Measurements from ENCODE around the gene CDRT15. TPM values are rescaled to one million over a fixed set of nuclear protein-coding genes. Genes with fewer than 3 reads are reported as not detected.
"Not testable (repeated sequence)": the region's sequence is repeated elsewhere in the genome, so short reads cannot be mapped to it uniquely, and the experiment has no call there.

The CDRT15 gene
- total RNA-seq, 1 experiment from 2014 or later: not detected

DNA sequence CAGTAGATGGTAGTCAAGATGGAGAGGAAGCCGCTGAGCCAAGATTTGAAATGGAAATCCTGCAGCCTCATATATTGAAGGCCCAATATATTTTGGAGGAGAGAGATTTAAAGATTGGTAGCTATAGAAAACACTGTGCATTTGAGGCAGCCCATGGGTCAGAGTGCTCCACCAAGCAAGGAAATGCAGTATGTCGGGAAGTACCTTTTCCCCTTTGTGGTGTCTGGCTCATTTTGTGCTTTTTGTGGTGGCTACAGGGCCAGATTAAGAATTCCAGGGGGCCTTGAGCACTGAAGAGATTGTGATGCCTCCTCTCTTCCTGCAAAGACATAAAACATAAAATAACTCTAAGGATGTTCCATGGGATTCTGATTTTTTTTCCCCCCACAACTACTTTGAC, 39.6 kb downstream of the CDRT15 start:
- Histone ChIP-seq H3K36me3 (ENCODE audit: insufficient read depth, low read length, poor library complexity, severe bottlenecking) (no peaks in the 10 kb centered on the region), H3K27ac (ENCODE audit: low read depth, low read length, poor library complexity, severe bottlenecking) (no peak overlapping the region), H3K27me3 (replicated peaks; ENCODE audit: insufficient read depth, low read depth, low read length, poor library complexity) (no peaks in the 10 kb centered on the region), H3K4me3 (ENCODE audit: low read depth, low read length, poor library complexity, severe bottlenecking) (no peak overlapping the region), H3K9me3 (ENCODE audit: low read depth, low read length, poor library complexity, severe bottlenecking) (no peaks in the 10 kb centered on the region), H3K4me1 (ENCODE audit: insufficient read depth, low read length, poor library complexity, severe bottlenecking) (peaks cover 13% of the 10 kb centered on the region)
- no peak for TF ChIP-seq EZH2 (IDR thresholded peaks at IDR 0.05; ENCODE audit: borderline replicate concordance, low read depth, low read length, poor library complexity, severe bottlenecking)
- no peak for TF ChIP-seq CTCF (conservative IDR thresholded peaks at IDR 0.05; ENCODE audit: low read depth, low read length)
- DNase-seq (ENCODE audit: low spot score): no peak
- intact Hi-C loops (cut with micrococcal nuclease; ENCODE audit: unreplicated experiment): no loop called here
- CTCF ChIA-PET: no interaction called here
- no TSS peak for BruUV-seq (replicated peaks)
- POLR2A ChIA-PET (ENCODE audit: low non-redundant PET): no interaction called here

DNA sequence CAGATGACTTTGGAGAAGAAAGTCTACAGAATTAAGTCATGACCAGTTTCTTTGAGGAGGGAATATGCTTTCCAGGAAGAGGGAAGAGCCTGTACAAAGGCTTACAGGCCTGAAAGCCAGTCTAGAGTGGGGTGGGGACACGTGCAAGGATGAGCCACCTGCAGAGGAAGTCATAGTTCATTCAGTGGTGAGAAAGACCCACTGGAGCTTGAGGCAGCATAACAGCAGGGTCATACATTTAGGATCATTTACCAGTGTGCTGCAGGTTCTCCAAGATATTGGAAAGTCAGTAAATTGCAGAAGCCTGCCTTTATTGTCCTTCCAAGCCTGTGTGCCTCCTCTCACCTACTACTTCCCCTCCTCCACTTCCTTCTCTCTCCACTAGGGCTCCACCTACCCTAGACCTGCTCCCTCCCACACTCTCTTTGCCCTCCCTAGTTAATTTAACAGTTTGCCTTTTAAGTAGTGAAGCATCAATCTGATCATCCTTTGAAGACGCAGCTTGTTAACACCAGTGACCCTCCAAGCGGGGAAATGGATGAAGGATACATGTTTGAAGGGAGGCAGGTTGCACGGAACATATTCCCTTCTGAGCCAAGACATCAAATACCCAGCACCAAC, 40.2 kb downstream of the CDRT15 start:
- ChIA-PET CTCF (no interaction called here), POLR2A (ENCODE audit: low non-redundant PET) (no interaction called here)
- intact Hi-C loops (cut with micrococcal nuclease; ENCODE audit: unreplicated experiment): no loop called here
- Histone ChIP-seq H3K36me3 (ENCODE audit: insufficient read depth, low read length, poor library complexity, severe bottlenecking) (no peaks in the 10 kb centered on the region), H3K4me3 (ENCODE audit: low read depth, low read length, poor library complexity, severe bottlenecking) (no peak overlapping the region), H3K4me1 (ENCODE audit: insufficient read depth, low read length, poor library complexity, severe bottlenecking) (peaks cover 10% of the 10 kb centered on the region), H3K9me3 (ENCODE audit: low read depth, low read length, poor library complexity, severe bottlenecking) (no peaks in the 10 kb centered on the region), H3K27ac (ENCODE audit: low read depth, low read length, poor library complexity, severe bottlenecking) (no peak overlapping the region), H3K27me3 (replicated peaks; ENCODE audit: insufficient read depth, low read depth, low read length, poor library complexity) (no peaks in the 10 kb centered on the region)
- no TSS peak for BruUV-seq (replicated peaks)
- TF ChIP-seq CTCF (conservative IDR thresholded peaks at IDR 0.05; ENCODE audit: low read depth, low read length): peak; percentile 39; the same call in 1 of the 2 replicates
- TF ChIP-seq EZH2 (IDR thresholded peaks at IDR 0.05; ENCODE audit: borderline replicate concordance, low read depth, low read length, poor library complexity, severe bottlenecking): no peak
- no peak for DNase-seq (ENCODE audit: low spot score)

GRCh38 chr17:14192636-14193344, 43.9 kb downstream of the CDRT15 start:
- H3K27me3 ChIP-seq (replicated peaks; ENCODE audit: insufficient read depth, low read depth, low read length, poor library complexity); DNase-seq (ENCODE audit: low spot score); H3K36me3 ChIP-seq (ENCODE audit: insufficient read depth, low read length, poor library complexity, severe bottlenecking); BruUV-seq (replicated peaks); CTCF ChIA-PET; H3K4me3 ChIP-seq (ENCODE audit: low read depth, low read length, poor library complexity, severe bottlenecking); H3K4me1 ChIP-seq (ENCODE audit: insufficient read depth, low read length, poor library complexity, severe bottlenecking); H3K9me3 ChIP-seq (ENCODE audit: low read depth, low read length, poor library complexity, severe bottlenecking); intact Hi-C loops (cut with micrococcal nuclease; ENCODE audit: unreplicated experiment); H3K27ac ChIP-seq (ENCODE audit: low read depth, low read length, poor library complexity, severe bottlenecking); POLR2A ChIA-PET (ENCODE audit: low non-redundant PET): not testable (repeated sequence)

DNA sequence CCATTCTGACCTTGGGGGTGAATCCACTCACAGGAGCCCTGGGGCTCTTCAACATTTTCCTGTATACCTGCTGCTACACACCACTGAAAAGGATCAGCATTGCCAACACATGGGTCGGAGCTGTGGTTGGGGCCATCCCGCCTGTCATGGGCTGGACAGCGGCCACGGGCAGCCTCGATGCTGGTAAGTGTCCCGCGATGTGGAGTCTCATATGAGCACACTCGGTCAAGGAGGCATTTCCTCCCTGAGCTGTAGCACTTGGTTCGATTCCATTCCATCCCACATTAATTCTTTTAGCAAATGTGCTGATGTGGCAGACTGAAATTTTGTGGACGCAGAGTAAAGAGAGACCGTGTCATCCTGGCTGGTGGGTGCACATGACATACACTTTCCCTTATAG, 44.6 kb downstream of the CDRT15 start:
- H3K9me3 ChIP-seq (ENCODE audit: low read depth, low read length, poor library complexity, severe bottlenecking); POLR2A ChIA-PET (ENCODE audit: low non-redundant PET); DNase-seq (ENCODE audit: low spot score); H3K4me1 ChIP-seq (ENCODE audit: insufficient read depth, low read length, poor library complexity, severe bottlenecking); H3K36me3 ChIP-seq (ENCODE audit: insufficient read depth, low read length, poor library complexity, severe bottlenecking); H3K27ac ChIP-seq (ENCODE audit: low read depth, low read length, poor library complexity, severe bottlenecking); H3K27me3 ChIP-seq (replicated peaks; ENCODE audit: insufficient read depth, low read depth, low read length, poor library complexity); H3K4me3 ChIP-seq (ENCODE audit: low read depth, low read length, poor library complexity, severe bottlenecking); CTCF ChIA-PET; intact Hi-C loops (cut with micrococcal nuclease; ENCODE audit: unreplicated experiment); BruUV-seq (replicated peaks): not testable (repeated sequence)

- H3K36me3 ChIP-seq (ENCODE audit: insufficient read depth, low read length, poor library complexity, severe bottlenecking); DNase-seq (ENCODE audit: low spot score); H3K9me3 ChIP-seq (ENCODE audit: low read depth, low read length, poor library complexity, severe bottlenecking); CTCF ChIA-PET; POLR2A ChIA-PET (ENCODE audit: low non-redundant PET); H3K4me1 ChIP-seq (ENCODE audit: insufficient read depth, low read length, poor library complexity, severe bottlenecking); H3K4me3 ChIP-seq (ENCODE audit: low read depth, low read length, poor library complexity, severe bottlenecking); H3K27me3 ChIP-seq (replicated peaks; ENCODE audit: insufficient read depth, low read depth, low read length, poor library complexity); H3K27ac ChIP-seq (ENCODE audit: low read depth, low read length, poor library complexity, severe bottlenecking); intact Hi-C loops (cut with micrococcal nuclease; ENCODE audit: unreplicated experiment); BruUV-seq (replicated peaks): not testable (repeated sequence)
Observed at GRCh38 chr17:14191469-14191868, 45.2 kb downstream of the CDRT15 start.

- H3K36me3 ChIP-seq (ENCODE audit: insufficient read depth, low read length, poor library complexity, severe bottlenecking); H3K27me3 ChIP-seq (replicated peaks; ENCODE audit: insufficient read depth, low read depth, low read length, poor library complexity); H3K4me3 ChIP-seq (ENCODE audit: low read depth, low read length, poor library complexity, severe bottlenecking); BruUV-seq (replicated peaks); POLR2A ChIA-PET (ENCODE audit: low non-redundant PET); DNase-seq (ENCODE audit: low spot score); H3K27ac ChIP-seq (ENCODE audit: low read depth, low read length, poor library complexity, severe bottlenecking); H3K9me3 ChIP-seq (ENCODE audit: low read depth, low read length, poor library complexity, severe bottlenecking); intact Hi-C loops (cut with micrococcal nuclease; ENCODE audit: unreplicated experiment); H3K4me1 ChIP-seq (ENCODE audit: insufficient read depth, low read length, poor library complexity, severe bottlenecking); CTCF ChIA-PET: not testable (repeated sequence)
Observed at GRCh38 chr17:14190774-14191173, 45.9 kb downstream of the CDRT15 start.

All from A673 (cell line).